ENCODE measurements around the gene DAAM2.

The DAAM2 gene

GRCh38 chr6:39819228-39819627 lies 27.1 kb downstream of the DAAM2 start:
- DNase-seq (ENCODE audit: low read depth): no peak

GRCh38 chr6:39819676-39820075 lies 27.5 kb downstream of the DAAM2 start:
- DNase-seq (ENCODE audit: low read depth): no peak

- DNase-seq (ENCODE audit: low read depth): no peak
Measured at GRCh38 chr6:39820553-39820952, 28.4 kb downstream of the DAAM2 start.

GRCh38 chr6:39821046-39821740 lies 29.0 kb downstream of the DAAM2 start:
- DNase-seq (ENCODE audit: low read depth): no peak

- DNase-seq (ENCODE audit: low read depth): no peak
Measured at GRCh38 chr6:39821742-39822532, 29.8 kb downstream of the DAAM2 start.

GRCh38 chr6:39822846-39823815 lies 31.0 kb downstream of the DAAM2 start:
- no peak for DNase-seq (ENCODE audit: low read depth)

- DNase-seq (ENCODE audit: low read depth): no peak
Measured at GRCh38 chr6:39824030-39824926, 32.1 kb downstream of the DAAM2 start.

- DNase-seq (ENCODE audit: low read depth): no peak
Measured at GRCh38 chr6:39829331-39829730, 37.2 kb downstream of the DAAM2 start.

DNA sequence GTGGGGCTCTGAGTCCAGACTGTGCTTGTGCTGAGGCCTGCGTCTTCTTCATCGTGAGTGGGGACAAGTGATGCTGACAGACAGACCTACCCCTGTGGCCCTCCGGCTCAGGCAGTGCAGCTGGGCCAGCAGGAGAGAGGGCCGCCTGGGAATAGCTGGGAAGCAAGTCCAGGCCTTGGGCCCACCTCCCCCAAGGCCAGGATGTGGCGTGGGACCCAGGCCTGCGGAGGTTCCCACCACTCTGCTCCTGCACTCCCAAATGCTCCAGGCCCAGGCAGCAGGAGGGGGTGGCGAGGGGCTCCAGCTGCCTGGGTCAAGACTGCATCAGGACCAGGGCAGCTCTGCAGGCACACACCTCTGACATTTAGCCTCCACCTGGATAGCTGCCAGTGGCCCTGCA lies 38.3 kb downstream of the DAAM2 start:
- no peak for DNase-seq (ENCODE audit: low read depth)

- DNase-seq (ENCODE audit: low read depth): no peak
Measured at GRCh38 chr6:39831701-39832100, 39.5 kb downstream of the DAAM2 start.

- DNase-seq (ENCODE audit: low read depth): no peak
Measured at GRCh38 chr6:39834278-39834677, 42.1 kb downstream of the DAAM2 start.

DNA sequence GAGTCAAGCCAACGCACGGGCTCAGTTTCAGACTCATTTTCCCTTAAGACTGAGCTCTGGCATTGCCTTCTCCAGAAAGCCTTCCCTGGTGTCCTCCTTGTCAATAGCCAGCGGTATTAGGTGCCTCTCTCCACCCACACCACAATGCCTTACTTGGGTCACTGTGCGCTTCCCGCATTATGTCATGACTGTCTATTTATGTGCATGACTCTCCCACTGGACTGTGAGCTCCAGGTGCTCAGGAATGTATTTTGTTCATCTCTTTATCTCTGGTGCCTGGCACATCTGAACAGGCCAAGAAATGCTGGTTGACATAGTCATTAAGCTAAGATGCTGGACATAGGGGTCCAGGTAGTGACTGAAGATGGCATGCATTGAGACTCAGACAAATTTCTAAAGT lies 42.7 kb downstream of the DAAM2 start:
- DNase-seq (ENCODE audit: low read depth): no peak

- no peak for DNase-seq (ENCODE audit: low read depth)
Measured at GRCh38 chr6:39835821-39836295, 43.7 kb downstream of the DAAM2 start.

- DNase-seq (ENCODE audit: low read depth): no peak
Measured at GRCh38 chr6:39836606-39837005, 44.4 kb downstream of the DAAM2 start.

GRCh38 chr6:39839445-39839844 lies 47.3 kb downstream of the DAAM2 start:
- no peak for DNase-seq (ENCODE audit: low read depth)

- DNase-seq (ENCODE audit: low read depth): no peak
Measured at GRCh38 chr6:39840781-39841180, 48.6 kb downstream of the DAAM2 start.

DNA sequence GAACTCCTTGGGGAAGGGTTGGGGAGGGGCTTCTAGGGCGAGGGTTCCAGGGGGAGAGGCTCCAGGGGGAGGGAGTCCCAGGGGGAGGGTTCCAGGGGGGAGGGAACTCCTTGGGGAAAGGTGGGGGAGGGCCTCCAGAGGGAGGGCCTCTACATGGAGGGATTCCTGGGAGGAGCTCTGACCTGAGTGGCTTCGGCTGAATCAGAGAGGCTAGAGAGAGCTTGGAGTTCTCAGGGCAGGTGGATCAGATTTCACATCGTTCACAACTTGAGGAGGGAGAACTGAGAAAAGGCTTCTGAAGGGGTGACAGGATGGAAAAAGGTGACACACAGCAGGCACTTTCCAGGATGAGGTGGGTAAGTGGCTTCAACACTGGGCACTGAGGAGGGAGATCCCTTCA lies 49.1 kb downstream of the DAAM2 start:
- no peak for DNase-seq (ENCODE audit: low read depth)

DNA sequence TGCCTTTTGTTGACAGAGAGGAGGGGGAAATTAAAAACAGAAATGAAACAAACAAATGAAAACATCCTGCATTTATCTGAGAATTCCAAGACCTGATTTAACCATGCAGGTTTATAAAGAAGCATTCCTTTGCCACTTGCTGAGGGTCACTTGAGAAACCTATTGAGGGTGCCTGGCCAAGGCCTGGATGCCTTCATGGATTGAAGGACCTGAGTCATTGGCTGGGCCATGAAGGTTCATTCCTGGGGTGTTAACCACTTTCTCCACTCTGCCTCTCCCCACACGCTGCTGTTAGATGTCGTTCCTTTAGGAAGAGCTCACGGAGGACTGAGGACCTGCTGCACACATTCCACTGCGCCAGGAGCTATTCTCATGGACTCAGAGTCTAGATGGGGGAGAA lies 49.7 kb downstream of the DAAM2 start:
- no peak for DNase-seq (ENCODE audit: low read depth)

- DNase-seq (ENCODE audit: low read depth): no peak
Measured at GRCh38 chr6:39843305-39844020, 51.3 kb downstream of the DAAM2 start.

- DNase-seq (ENCODE audit: low read depth): no peak
Measured at GRCh38 chr6:39844866-39845265, 52.7 kb downstream of the DAAM2 start.

DNA sequence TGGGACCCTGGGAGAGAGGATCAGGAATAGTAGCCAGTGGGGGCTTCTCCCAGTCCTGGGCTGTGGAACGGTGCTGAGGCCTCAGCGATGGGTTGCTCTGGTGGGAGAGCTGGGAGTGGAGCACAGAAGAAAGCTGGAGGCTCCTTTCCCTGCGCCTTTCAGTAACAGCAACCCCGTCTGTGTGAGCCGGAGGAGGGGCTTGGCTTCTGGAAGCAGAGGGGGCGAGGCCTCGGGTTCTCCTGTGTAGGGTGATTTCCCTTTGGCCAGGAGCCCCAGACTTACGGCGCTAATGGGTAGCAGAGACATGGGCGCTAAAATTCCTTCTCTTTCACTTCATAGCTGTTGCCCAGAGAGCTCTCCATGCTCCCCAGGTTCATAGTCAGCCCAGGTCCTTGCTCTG lies 55.0 kb downstream of the DAAM2 start:
- DNase-seq (ENCODE audit: low read depth): no peak
